HG03378 (cell line): ENCODE data around the gene ZDHHC12.

ENCODE experiments used
- ATAC-seq: cut with Tn5 transposase; IDR thresholded peaks from one replicate; pipeline ENCODE4 v1.9.1; 2021; ENCODE audit warnings: mild to moderate bottlenecking, moderate library complexity; ENCODE audit not compliant: unreplicated experiment

The ZDHHC12 gene

DNA sequence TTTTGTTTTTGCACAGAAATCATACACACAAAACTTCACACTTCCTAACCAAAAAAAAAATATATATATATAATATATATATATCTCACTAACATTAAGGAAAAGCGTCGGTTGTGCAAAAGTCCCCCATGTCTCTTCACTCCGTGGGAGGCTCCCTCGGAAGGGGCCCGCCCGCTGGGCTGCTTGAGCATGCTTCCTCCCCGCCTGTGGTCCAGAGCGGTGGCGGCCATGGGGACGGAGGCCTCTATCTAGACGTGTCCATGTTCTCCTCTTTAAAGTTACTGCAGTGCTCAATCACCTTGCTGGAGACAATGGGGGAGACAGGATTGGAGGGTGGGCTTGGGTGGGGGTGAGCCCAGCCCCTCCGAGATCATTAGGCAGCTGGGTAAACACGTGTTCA, 7.2 kb upstream of the ZDHHC12 start:
- ATAC-seq: no peak

GRCh38 chr9:128729766-128730517, 6.0 kb upstream of the ZDHHC12 start:
- no peak for ATAC-seq

GRCh38 chr9:128729302-128729701, 5.4 kb upstream of the ZDHHC12 start:
- no peak for ATAC-seq

- no peak for ATAC-seq
Measured at GRCh38 chr9:128728298-128728697, 4.4 kb upstream of the ZDHHC12 start.

DNA sequence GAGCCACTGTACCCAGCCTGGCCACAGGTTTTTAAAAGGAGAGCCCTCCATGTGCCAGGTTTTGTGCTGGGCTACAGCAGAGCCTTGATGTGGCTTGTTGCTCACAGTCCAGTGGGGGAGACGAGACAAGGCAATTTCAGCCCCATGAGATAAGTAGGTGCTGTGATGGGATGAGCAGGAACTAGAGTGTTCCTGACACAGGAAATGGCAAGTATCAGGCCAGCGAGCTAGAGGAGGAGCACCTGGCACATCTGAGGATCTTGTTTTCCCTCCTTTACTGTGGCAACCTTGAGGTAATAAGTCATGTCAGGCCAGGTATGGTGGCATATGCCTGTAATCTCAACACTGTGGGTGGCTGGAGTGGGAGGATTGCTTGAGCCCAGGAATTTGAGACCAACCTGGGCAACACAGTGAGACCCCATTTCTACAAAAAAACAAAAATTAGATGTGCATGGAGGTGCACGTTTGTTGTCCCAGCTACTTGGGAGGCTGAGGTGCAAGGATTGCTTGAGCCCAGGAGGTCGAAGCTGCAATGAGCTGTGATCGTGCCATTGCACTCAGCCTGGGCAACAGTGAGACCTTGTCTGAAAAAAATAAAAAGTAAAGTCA, 3.8 kb upstream of the ZDHHC12 start:
- ATAC-seq: no peak

DNA sequence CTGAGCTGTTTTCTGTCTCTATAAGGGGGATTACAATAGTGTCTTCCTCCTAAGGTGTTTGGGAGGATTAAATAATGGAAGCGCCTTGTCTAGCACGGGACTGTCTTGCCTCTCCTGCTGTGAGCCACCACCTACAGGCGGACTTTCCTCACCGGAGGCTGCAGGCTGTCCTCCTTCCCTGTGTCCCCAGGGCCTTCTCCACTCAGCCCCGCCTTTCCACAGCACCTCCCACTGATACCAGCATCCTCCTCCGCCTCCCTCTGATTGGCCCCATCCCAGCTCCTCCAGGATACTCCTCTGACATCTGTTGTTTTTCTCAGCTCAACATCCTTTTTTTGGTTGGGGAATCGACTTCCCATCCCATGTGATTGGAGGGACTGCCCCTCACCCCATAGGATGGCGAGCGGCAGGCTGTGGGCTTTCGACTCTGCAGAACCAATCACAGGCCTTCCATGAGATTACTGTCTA, 851 bp upstream of the ZDHHC12 start:
- ATAC-seq: no peak

DNA sequence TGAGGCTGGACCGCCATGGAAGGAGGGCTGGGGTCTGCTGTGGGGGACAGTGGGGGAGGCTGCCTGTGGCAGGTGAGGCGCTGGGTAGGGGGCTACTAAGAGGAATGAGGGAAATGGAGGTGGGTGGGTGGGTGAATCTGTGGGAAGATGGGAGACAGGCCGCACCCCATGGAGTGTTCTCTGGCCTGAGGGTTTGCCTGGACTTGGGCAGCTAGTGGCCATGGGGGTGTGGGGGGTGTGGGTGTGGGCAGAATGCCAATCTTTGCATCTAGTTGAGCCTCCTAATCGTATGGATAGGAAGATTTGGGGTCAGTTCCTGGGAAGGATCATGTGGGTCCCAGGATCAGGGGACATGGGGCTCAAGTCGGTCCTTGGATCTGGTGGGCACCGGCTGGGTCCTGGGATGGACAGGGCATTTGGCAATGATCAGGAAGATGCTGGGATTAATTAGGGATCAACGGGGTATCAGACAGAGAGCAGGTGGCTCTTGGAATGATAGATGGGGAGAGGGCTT, 518 bp downstream of the ZDHHC12 start:
- ATAC-seq: no peak

GRCh38 chr9:128722380-128723351, 1.3 kb downstream of the ZDHHC12 start:
- ATAC-seq: no peak

- no peak for ATAC-seq
Measured at GRCh38 chr9:128721487-128722010, 2.4 kb downstream of the ZDHHC12 start.

- no peak for ATAC-seq
Measured at GRCh38 chr9:128720841-128721486, 3.0 kb downstream of the ZDHHC12 start.

DNA sequence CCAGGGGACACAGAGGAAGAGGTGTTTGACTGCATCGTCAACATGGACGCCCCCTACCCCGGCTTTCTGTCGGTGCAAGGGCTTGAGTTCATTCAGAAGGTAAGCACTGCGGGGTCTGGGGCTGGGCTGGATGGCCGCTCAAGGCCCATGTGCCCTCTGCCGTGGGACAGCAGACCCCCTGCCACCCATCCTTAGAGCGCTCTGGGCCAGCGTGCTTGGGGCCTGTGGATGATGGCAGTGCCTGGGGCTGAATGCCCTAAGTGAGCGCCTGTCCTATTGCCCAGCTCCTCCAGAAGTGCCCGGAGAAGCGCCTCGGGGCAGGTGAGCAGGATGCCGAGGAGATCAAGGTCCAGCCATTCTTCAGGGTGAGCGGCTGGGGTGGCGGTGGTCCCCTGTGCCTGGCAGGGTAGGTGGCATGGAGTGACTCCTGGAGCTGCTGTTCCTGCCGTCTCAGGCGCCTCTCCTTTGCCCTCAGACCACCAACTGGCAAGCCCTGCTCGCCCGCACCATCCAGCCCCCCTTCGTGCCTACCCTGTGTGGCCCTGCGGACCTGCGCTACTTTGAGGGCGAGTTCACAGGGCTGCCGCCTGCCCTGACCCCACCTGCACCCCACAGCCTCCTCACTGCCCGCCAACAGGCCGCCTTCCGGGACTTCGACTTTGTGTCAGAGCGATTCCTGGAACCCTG, 3.9 kb downstream of the ZDHHC12 start:
- no peak for ATAC-seq

DNA sequence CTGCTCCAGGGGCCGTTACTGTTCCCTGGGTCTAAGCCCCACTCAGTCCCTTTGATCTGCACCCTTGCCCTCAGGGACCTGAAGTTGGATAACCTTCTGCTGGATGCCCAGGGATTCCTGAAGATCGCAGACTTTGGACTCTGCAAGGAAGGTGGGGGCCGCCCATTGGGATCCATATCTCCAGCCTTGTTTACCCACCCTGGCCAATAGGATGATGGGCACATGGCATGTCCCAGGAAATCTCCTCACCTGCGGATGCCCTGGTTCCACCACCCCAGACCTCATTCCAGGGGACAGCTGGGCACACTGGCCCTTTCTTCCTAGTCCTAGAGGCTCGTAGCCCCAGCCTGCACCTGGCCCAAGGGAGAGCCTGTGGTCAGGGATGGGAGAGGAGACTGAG, 5.5 kb downstream of the ZDHHC12 start:
- ATAC-seq: no peak

DNA sequence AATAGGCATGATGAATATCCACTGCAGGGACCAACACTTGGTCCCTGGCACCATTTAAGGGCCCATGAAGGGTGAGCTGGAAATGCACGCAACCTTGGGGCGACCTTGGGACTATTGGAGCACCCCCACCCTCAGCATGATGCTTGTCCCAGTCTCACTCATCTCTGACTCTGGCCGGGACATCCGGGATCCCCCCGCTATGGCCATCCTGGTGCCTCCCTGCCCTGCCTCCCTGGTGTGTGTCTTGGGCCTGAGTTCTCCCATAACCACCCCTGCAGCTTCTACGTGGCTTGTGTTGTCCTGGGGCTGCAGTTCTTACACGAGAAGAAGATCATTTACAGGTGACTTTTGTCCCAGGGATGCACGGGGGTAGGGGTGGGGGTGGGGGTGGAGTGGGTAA, 5.9 kb downstream of the ZDHHC12 start:
- ATAC-seq: no peak

DNA sequence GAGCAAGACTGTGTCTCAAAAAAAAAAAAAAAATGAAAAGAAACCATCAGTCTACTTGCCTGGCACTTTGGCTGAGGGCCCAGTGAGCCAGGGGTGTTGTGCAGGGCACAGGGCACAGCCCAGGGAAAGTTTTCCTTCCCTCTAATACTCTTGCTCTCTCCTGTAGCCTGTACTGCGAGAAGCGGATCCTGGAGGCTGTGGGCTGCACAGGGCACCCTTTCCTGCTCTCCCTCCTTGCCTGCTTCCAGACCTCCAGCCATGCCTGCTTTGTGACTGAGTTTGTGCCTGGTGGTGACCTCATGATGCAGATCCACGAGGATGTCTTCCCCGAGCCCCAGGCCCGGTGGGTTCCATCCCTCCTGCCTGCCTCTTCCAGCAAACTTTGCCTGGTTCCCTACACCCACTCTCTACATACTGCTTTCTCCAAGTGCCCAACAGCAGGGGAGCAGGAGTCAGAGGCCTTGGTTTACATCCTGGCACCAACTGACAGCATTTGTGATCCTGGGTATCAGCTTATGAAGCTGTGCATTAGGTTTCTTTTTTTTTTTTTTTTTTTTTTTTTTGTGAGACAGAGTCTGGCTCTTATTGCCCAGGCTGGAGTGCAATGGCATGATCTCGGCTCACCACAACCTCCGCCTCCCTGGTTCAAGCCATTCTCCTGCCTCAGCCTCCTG, 7.2 kb downstream of the ZDHHC12 start:
- no peak for ATAC-seq

DNA sequence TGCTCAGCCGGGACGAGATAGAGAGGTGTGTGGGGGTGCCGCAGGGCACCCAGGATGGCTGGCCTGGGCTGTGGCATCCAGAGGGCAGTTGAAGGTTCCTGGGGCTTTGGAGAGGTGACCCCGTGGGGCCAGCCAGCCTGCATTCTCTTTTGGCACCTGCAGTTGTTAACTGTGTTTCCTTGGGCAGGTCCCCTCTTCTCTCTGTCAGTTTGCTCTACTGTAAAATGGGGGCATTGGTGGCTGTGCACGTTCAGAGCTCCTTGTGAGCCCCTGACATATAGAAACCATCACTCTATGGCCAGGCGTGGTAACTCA, 8.5 kb downstream of the ZDHHC12 start:
- ATAC-seq: no peak

- no peak for ATAC-seq
Measured at GRCh38 chr9:128714586-128715435, 9.1 kb downstream of the ZDHHC12 start.

DNA sequence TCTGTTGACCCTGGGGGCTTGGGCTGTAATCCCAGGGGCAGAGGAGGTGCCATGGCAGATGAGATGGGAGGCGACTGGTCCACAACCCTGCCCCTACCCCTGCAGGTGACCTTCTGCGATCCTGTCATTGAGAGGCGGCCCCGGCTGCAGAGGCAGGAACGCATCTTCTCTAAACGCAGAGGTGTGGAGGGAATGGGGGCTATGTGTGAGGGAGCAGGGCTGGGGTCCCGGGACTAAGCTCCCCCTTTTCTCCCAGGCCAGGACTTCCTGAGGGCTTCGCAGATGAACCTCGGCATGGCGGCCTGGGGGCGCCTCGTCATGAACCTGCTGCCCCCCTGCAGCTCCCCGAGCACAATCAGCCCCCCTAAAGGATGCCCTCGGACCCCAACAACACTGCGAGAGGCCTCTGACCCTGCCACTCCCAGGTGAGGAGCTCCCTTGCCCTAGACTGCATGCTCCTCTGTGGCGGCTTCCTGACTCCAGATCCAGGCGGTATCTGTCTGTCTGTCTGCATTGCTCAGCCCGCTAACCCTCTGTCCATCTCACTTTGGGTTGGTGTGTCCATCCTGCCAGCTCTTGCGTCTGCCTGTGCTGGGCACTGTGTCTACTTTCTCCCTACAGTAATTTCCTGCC, 9.9 kb downstream of the ZDHHC12 start:
- ATAC-seq: no peak

GRCh38 chr9:128713411-128713780, 10.5 kb downstream of the ZDHHC12 start:
- no peak for ATAC-seq
